Mammary epithelial cell (primary cell): ENCODE measurements around the gene NRG3.

Source experiments
- EZH2 ChIP-seq: IDR thresholded peaks from 2 replicates; pipeline ENCODE4 v1.6.1; 2012; ENCODE audit warnings: low read length, inconsistent platforms, borderline replicate concordance
- TF ChIP-seq, protein P1 (sequence below), 2 donors: IDR thresholded peaks in 1 of 2; conservative IDR thresholded peaks in 1 of 2; 2 replicates each; pipeline ENCODE4 v1.5.1; 2011 to 2012; ENCODE audit warnings: inconsistent platforms in 2 of 2, low read length in 2 of 2, mild to moderate bottlenecking in 2 of 2, control low read depth in 1 of 2, low read depth in 1 of 2; ENCODE audit not compliant: insufficient read depth in 1 of 2; ENCODE audit errors: extremely low read depth in 1 of 2

DNA sequence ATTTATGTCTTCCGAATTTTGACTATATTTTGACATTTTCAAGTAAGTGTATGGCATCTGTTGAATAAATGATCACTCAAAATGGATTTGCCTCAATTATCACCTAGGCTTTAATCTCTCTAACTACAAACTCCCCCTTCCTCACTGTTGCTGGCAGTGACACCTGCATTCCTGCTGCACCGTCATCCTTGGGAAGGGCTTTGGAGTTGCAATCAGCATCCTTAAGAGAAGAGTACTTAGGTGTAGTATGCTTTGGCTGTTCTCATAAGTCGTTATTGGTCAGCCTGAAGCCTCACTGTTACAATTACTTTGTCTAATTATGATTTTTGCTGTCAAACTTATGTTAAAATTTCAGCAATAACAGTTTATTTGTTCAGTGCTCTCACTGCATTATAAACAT is 415.0 kb downstream of the NRG3 start:
- TF ChIP-seq, protein P1, sequence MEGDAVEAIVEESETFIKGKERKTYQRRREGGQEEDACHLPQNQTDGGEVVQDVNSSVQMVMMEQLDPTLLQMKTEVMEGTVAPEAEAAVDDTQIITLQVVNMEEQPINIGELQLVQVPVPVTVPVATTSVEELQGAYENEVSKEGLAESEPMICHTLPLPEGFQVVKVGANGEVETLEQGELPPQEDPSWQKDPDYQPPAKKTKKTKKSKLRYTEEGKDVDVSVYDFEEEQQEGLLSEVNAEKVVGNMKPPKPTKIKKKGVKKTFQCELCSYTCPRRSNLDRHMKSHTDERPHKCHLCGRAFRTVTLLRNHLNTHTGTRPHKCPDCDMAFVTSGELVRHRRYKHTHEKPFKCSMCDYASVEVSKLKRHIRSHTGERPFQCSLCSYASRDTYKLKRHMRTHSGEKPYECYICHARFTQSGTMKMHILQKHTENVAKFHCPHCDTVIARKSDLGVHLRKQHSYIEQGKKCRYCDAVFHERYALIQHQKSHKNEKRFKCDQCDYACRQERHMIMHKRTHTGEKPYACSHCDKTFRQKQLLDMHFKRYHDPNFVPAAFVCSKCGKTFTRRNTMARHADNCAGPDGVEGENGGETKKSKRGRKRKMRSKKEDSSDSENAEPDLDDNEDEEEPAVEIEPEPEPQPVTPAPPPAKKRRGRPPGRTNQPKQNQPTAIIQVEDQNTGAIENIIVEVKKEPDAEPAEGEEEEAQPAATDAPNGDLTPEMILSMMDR (conservative IDR thresholded peaks at IDR 0.05 in 1 of 2, IDR thresholded peaks at IDR 0.05 in 1 of 2; ENCODE audit: extremely low read depth in 1 of 2, insufficient read depth in 1 of 2, low read depth in 1 of 2, low read length in 2 of 2), result no peak
- TF ChIP-seq EZH2, result no peak
